ENCODE results near the gene C1orf141. TPM values are rescaled to one million over a fixed set of nuclear protein-coding genes. Genes with fewer than 3 reads are reported as not detected.
"Not testable (repeated sequence)": the region's sequence is repeated elsewhere in the genome, so short reads cannot be mapped to it uniquely, and the experiment has no call there.

Gene C1orf141
- total and polyA plus RNA-seq, 9 of the 15 experiments (the other 6 are each of a cell fraction or from before 2014, with no cell fraction given), result not detected

DNA sequence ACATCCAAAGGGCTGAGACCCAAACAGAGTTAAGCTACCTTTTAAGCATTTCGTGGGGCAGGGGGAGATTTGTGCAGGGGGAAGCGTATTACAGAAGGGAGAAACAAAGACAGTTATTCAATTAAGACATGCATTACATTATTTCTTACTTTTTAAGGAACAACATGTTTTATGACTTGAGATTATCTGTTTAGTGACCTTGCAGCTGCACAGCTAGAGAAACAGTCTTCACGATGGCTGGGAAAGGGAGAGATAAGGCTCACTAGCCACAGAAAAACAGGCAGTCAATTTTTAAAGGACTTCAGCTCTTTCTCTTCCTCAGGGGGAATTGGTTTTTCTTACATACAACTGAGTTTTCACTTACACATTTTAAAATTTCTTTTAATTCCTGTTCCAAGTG is 7.1 kb upstream of the C1orf141 start:
- H3K4me3 ChIP-seq; H3K79me2 ChIP-seq (ENCODE audit: control insufficient read depth, insufficient read depth, low read length); H3K27me3 ChIP-seq (ENCODE audit: control insufficient read depth in 2 of 2, insufficient read depth in 2 of 2, low read length in 2 of 2); CTCF ChIA-PET (ENCODE audit: low intra/inter-chr PET ratio); BruUV-seq (replicated peaks); H4K20me1 ChIP-seq (replicated peaks; ENCODE audit: control insufficient read depth, insufficient read depth, low read length); H3K36me3 ChIP-seq (ENCODE audit: control insufficient read depth, insufficient read depth, low read length); H3K9me1 ChIP-seq (ENCODE audit: control insufficient read depth, insufficient read depth, low read length); H3K9me3 ChIP-seq (replicated peaks; ENCODE audit: control insufficient read depth, insufficient read depth, low read depth, low read length); TF ChIP-seq TEAD4 (CRISPR knock-in tag; IDR thresholded peaks at IDR 0.05; ENCODE audit: borderline replicate concordance); FOXM1 (CRISPR knock-in tag; IDR thresholded peaks at IDR 0.05; ENCODE audit: low read depth): not testable (repeated sequence)
- FAIRE-seq (peak; percentile 52), DNase-seq (ENCODE audit: extremely low read depth in 1 of 4, low spot score in 3 of 4) (peak in 1 of 4 experiments; percentile 64), ATAC-seq (peak; percentile 48)
- Histone ChIP-seq H2AFZ (ENCODE audit: low read depth, low read length) (peak overlapping the region; percentile 73), H3K4me2 (ENCODE audit: insufficient read depth, low read length) (peak overlapping the region; percentile 63), H3K9ac (ENCODE audit: insufficient read depth in 1 of 2, low read depth in 2 of 2, low read length in 2 of 2) (peak overlapping the region in 1 of 2 experiments; percentile 43; a peak in 2 of 4 replicates), H3K4me1 (replicated peaks in 1 of 2; ENCODE audit: control insufficient read depth in 2 of 2, insufficient read depth in 2 of 2, low read length in 2 of 2) (peaks cover 4 to 26% of the 10 kb centered on the region in 2 experiments; a peak in 3 of 5 replicates), H3K27ac (ENCODE audit: extremely low read depth, low read depth, low read length) (peak overlapping the region; percentile 55)
- POLR2A ChIA-PET, result interaction anchor here (0.7 to 1.7 kb wide), 6 partner anchors 11 to 1286 kb away, joined by 3 to 9 read pairs (median 4); partner anchors contain the start of gene IL23R
- intact Hi-C loops (cut with micrococcal nuclease) (loop anchor here (5.0 kb wide), 3 partner anchors 40 to 215 kb away; partner anchors contain the start of gene SLC35D1), in situ Hi-C loops (cut with MboI) (loop anchor here (10.0 kb wide), 1 partner anchor 363 kb away; no protein-coding TSS in a partner anchor)
- WGBS (ENCODE audit: insufficient coverage, low coverage, missing lambda C conversion rate), result 0% methylated on average over 3 of the region's 3 CpGs
- TF ChIP-seq LEF1 (IDR thresholded peaks at IDR 0.05) (peak; percentile 78), MEIS2 (IDR thresholded peaks at IDR 0.05; ENCODE audit: partially characterized antibody) (peak; percentile 32), TEAD4 (IDR thresholded peaks at IDR 0.05; ENCODE audit: low read length) (peak; percentile 60), TCF3 (CRISPR knock-in tag; IDR thresholded peaks at IDR 0.05) (peak; percentile 88), MTA2 (IDR thresholded peaks at IDR 0.05; ENCODE audit: low read depth) (peak; percentile 65), DPF2 (IDR thresholded peaks at IDR 0.05) (peak; percentile 78), GATA2 (CRISPR knock-in tag; IDR thresholded peaks at IDR 0.05) (peak; percentile 88), FOXM1 (IDR thresholded peaks at IDR 0.05; ENCODE audit: low read depth) (peak; percentile 51; the same call in 1 of the 2 replicates), CXXC5 (CRISPR knock-in tag; IDR thresholded peaks at IDR 0.05) (peak; percentile 16; the same call in 1 of the 2 replicates), CBFA2T3 (IDR thresholded peaks at IDR 0.05) (peak; percentile 83), KLF16 (IDR thresholded peaks at IDR 0.05) (0 out of 2 replicates have a peak, but pooled peaks have one; percentile 5), ARID1B (IDR thresholded peaks at IDR 0.05) (peak; percentile 89), SMARCA4 (IDR thresholded peaks at IDR 0.05) (peak; percentile 87), NFIC (IDR thresholded peaks at IDR 0.05) (peak; percentile 34), HDAC3 (IDR thresholded peaks at IDR 0.05; ENCODE audit: borderline replicate concordance, partially characterized antibody) (peak; percentile 47), TRIM24 (IDR thresholded peaks at IDR 0.05) (peak in 1 of 2 experiments; percentile 29; a peak in 1 of 4 replicates), TAL1 (IDR thresholded peaks at IDR 0.05) (peak; percentile 79), NCOR1 (IDR thresholded peaks at IDR 0.05) (peak; percentile 73)
- TF ChIP-seq, protein P1, sequence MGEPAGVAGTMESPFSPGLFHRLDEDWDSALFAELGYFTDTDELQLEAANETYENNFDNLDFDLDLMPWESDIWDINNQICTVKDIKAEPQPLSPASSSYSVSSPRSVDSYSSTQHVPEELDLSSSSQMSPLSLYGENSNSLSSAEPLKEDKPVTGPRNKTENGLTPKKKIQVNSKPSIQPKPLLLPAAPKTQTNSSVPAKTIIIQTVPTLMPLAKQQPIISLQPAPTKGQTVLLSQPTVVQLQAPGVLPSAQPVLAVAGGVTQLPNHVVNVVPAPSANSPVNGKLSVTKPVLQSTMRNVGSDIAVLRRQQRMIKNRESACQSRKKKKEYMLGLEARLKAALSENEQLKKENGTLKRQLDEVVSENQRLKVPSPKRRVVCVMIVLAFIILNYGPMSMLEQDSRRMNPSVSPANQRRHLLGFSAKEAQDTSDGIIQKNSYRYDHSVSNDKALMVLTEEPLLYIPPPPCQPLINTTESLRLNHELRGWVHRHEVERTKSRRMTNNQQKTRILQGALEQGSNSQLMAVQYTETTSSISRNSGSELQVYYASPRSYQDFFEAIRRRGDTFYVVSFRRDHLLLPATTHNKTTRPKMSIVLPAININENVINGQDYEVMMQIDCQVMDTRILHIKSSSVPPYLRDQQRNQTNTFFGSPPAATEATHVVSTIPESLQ (CRISPR knock-in tag; IDR thresholded peaks at IDR 0.05), result 0 out of 2 replicates have a peak, but pooled peaks have one; percentile 62
- TF ChIP-seq, protein P2, sequence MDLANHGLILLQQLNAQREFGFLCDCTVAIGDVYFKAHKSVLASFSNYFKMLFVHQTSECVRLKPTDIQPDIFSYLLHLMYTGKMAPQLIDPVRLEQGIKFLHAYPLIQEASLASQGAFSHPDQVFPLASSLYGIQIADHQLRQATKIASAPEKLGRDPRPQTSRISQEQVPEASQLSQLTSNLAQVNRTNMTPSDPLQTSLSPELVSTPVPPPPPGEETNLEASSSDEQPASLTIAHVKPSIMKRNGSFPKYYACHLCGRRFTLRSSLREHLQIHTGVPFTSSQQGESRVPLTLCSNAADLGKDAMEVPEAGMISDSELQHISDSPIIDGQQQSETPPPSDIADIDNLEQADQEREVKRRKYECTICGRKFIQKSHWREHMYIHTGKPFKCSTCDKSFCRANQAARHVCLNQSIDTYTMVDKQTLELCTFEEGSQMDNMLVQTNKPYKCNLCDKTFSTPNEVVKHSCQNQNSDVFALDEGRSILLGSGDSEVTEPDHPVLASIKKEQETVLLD (IDR thresholded peaks at IDR 0.05), result 0 out of 2 replicates have a peak, but pooled peaks have one; percentile 17
- TF ChIP-seq, protein P3, sequence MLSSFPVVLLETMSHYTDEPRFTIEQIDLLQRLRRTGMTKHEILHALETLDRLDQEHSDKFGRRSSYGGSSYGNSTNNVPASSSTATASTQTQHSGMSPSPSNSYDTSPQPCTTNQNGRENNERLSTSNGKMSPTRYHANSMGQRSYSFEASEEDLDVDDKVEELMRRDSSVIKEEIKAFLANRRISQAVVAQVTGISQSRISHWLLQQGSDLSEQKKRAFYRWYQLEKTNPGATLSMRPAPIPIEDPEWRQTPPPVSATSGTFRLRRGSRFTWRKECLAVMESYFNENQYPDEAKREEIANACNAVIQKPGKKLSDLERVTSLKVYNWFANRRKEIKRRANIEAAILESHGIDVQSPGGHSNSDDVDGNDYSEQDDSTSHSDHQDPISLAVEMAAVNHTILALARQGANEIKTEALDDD (IDR thresholded peaks at IDR 0.05), result peak; percentile 89
